DND-41 (cell line): Measurements from ENCODE around the gene PPEF1.
"Not testable (repeated sequence)": the region's sequence is repeated elsewhere in the genome, so short reads cannot be mapped to it uniquely, and the experiment has no call there.

ENCODE experiments used
- ATAC-seq: fragments of 200-7000 bp; cut with Tn5 transposase; 3 replicates; pipeline ENCODE4 v1.9.1; 2021; ENCODE audit warnings: low read depth; ENCODE audit not compliant: insufficient read depth
- DNase-seq: peaks from one replicate; pipeline ENCODE4 v3.0.0-alpha.2; 2020
- H2AFZ ChIP-seq: 2 replicates; pipeline ENCODE4 v1.6.0; 2012; ENCODE audit warnings: low read depth, low read length
- H3K27ac ChIP-seq: 2 replicates; pipeline ENCODE4 v1.5.1; 2012; ENCODE audit warnings: low read length, inconsistent platforms
- H3K27me3 ChIP-seq: fragments of 200-600 bp; sonication (generic); 2 replicates; pipeline ENCODE4 v1.6.0; 2012; ENCODE audit warnings: low read length, mild to moderate bottlenecking, inconsistent platforms; ENCODE audit not compliant: insufficient read depth, poor library complexity
- H3K36me3 ChIP-seq: 2 replicates; pipeline ENCODE4 v1.5.1; 2012; ENCODE audit warnings: low read length, inconsistent platforms; ENCODE audit not compliant: insufficient read depth
- H3K4me1 ChIP-seq: 2 replicates; pipeline ENCODE4 v1.5.1; 2012; ENCODE audit warnings: mild to moderate bottlenecking, low read length; ENCODE audit not compliant: insufficient read depth
- H3K4me2 ChIP-seq: 2 replicates; pipeline ENCODE4 v1.6.0; 2012; ENCODE audit warnings: mild to moderate bottlenecking, moderate library complexity, low read length, inconsistent platforms; ENCODE audit not compliant: insufficient read depth
- H3K4me3 ChIP-seq, 2 experiments: fragments of 200-600 bp in 1 of 2; shearing (Covaris generic) in 1 of 2; 2 replicates each; pipeline ENCODE4 v1.5.1; 2012 to 2016; ENCODE audit warnings: inconsistent platforms in 2 of 2, low read length in 2 of 2, mild to moderate bottlenecking in 2 of 2, low read depth in 1 of 2, moderate library complexity in 1 of 2
- H3K79me2 ChIP-seq: 2 replicates; pipeline ENCODE4 v1.6.0; 2012; ENCODE audit warnings: low read length, inconsistent platforms; ENCODE audit not compliant: insufficient read depth
- H3K9ac ChIP-seq: 2 replicates; pipeline ENCODE4 v1.6.0; 2012; ENCODE audit warnings: low read depth, mild to moderate bottlenecking, inconsistent platforms, low read length, moderate library complexity
- H3K9me3 ChIP-seq: 2 replicates; pipeline ENCODE4 v1.5.1; 2012; ENCODE audit warnings: low read length, moderate library complexity, mild to moderate bottlenecking, inconsistent platforms; ENCODE audit not compliant: insufficient read depth, severe bottlenecking
- H4K20me1 ChIP-seq: 2 replicates; pipeline ENCODE4 v1.6.0; 2012; ENCODE audit warnings: low read length; ENCODE audit not compliant: insufficient read depth
- CTCF ChIP-seq: IDR thresholded peaks from 2 replicates; pipeline ENCODE4 v1.5.1; 2012; ENCODE audit warnings: borderline replicate concordance, low read length, moderate library complexity, mild to moderate bottlenecking; ENCODE audit not compliant: poor library complexity, severe bottlenecking; ENCODE audit errors: extremely low read depth
- EZH2 ChIP-seq: IDR thresholded peaks from 3 replicates; pipeline ENCODE4 v1.6.1; 2012; ENCODE audit warnings: borderline replicate concordance, low read depth, mild to moderate bottlenecking, moderate library complexity, low read length, inconsistent platforms; ENCODE audit not compliant: severe bottlenecking

PPEF1 gene

GRCh38 chrX:18833071-18833731, 125.8 kb downstream of the PPEF1 start:
- TF ChIP-seq EZH2 (no peak), CTCF (no peak)
- Histone ChIP-seq H3K9ac (no peak overlapping the region), H3K9me3 (no peaks in the 10 kb centered on the region), H3K36me3 (no peaks in the 10 kb centered on the region), H4K20me1 (no peaks in the 10 kb centered on the region), H3K79me2 (no peaks in the 10 kb centered on the region), H3K4me1 (no peaks in the 10 kb centered on the region), H3K27ac (no peak overlapping the region), H3K4me3 (no peak overlapping the region), H3K27me3 (no peaks in the 10 kb centered on the region), H2AFZ (no peak overlapping the region), H3K4me2 (no peak overlapping the region)
- DNase-seq (no peak), ATAC-seq (no peak)

GRCh38 chrX:18847901-18848300, 140.5 kb downstream of the PPEF1 start:
- H3K79me2 ChIP-seq, DNase-seq, H3K27me3 ChIP-seq, H3K4me1 ChIP-seq, H4K20me1 ChIP-seq, H3K4me2 ChIP-seq, H3K27ac ChIP-seq, H3K9me3 ChIP-seq, H3K36me3 ChIP-seq, H2AFZ ChIP-seq, H3K4me3 ChIP-seq, ATAC-seq, H3K9ac ChIP-seq: not testable (repeated sequence)

- ATAC-seq, result peak; percentile 94
- no peak overlapping the region for H3K4me2 ChIP-seq
Measured at GRCh38 chrX:18855919-18856644, 148.6 kb downstream of the PPEF1 start.

More at GRCh38 chrX:18855919-18856644, 148.6 kb downstream of the PPEF1 start:
- H3K27ac ChIP-seq, result peak overlapping the region; percentile 11; the same call in 1 of the 2 replicates
- TF ChIP-seq CTCF (no peak), EZH2 (no peak)
- H4K20me1 ChIP-seq, result no peaks in the 10 kb centered on the region
- H3K4me3 ChIP-seq, result no peak overlapping the region
- no peak overlapping the region for H2AFZ ChIP-seq
- peak; percentile 25 for DNase-seq
- no peaks in the 10 kb centered on the region for H3K27me3 ChIP-seq
- no peaks in the 10 kb centered on the region for H3K36me3 ChIP-seq
- H3K4me1 ChIP-seq, result peaks cover 26% of the 10 kb centered on the region
- no peak overlapping the region for H3K9ac ChIP-seq
- no peaks in the 10 kb centered on the region for H3K79me2 ChIP-seq
- H3K9me3 ChIP-seq, result no peaks in the 10 kb centered on the region
